PC-3 (cell line): ENCODE results near the gene BBLN. TPM values are rescaled to one million over a fixed set of nuclear protein-coding genes. Genes with fewer than 3 reads are reported as not detected.

Experiments used
- ATAC-seq: fragments of 200-7000 bp; cut with Tn5 transposase; 2 replicates; pipeline ENCODE4 v1.9.1; 2020; ENCODE audit warnings: mild to moderate bottlenecking, moderate library complexity
- BruUV-seq: library from RNA; stranded (reverse); fragments of 400-500 nt; replicated peaks from 2 replicates; lab custom pipeline; 2021; lab: Mats Ljungman, UMichigan
- CTCF ChIA-PET: fragments of 300-600 bp; sonication (Branson Sonifier 250); formaldehyde crosslinking; loops from one replicate; lab custom pipeline; 2022; ENCODE audit warnings: antibody characterized with exemption; lab: Charles Lee
- POLR2A ChIA-PET: fragments of 300-600 bp; sonication (Branson Sonifier 250); formaldehyde crosslinking; loops from one replicate; lab custom pipeline; 2022; ENCODE audit warnings: antibody characterized with exemption; ENCODE audit not compliant: unreplicated experiment; lab: Charles Lee
- DNase-seq: peaks from one replicate; pipeline ENCODE4 v3.0.0-alpha.2; 2015
- H2AFZ ChIP-seq: fragments of 300-600 bp; sonication (generic); 2 replicates; pipeline ENCODE4 v1.6.0; 2016; ENCODE audit warnings: antibody characterized with exemption, low read length
- H3F3A ChIP-seq: fragments of 300-600 bp; sonication (generic); one replicate; pipeline ENCODE4 v1.6.0; 2017; ENCODE audit warnings: antibody characterized with exemption, low read length, control low read depth, mild to moderate bottlenecking; ENCODE audit not compliant: unreplicated experiment
- H3K27ac ChIP-seq: fragments of 300-600 bp; sonication (generic); 2 replicates; pipeline ENCODE4 v1.5.1; 2016; ENCODE audit warnings: mild to moderate bottlenecking, low read length
- H3K27me3 ChIP-seq: fragments of 300-600 bp; sonication (generic); 2 replicates; pipeline ENCODE4 v1.6.1; 2016; ENCODE audit warnings: low read length, mixed read lengths
- H3K36me3 ChIP-seq: fragments of 300-600 bp; sonication (generic); 2 replicates; pipeline ENCODE4 v1.6.1; 2016; ENCODE audit warnings: low read depth, mixed run types, low read length, mixed read lengths
- H3K4me1 ChIP-seq: fragments of 300-600 bp; sonication (generic); 2 replicates; pipeline ENCODE4 v1.5.1; 2016; ENCODE audit warnings: low read length; ENCODE audit not compliant: insufficient read depth
- H3K4me2 ChIP-seq: fragments of 300-600 bp; sonication (generic); 2 replicates; pipeline ENCODE4 v1.6.0; 2016; ENCODE audit warnings: low read length
- H3K4me3 ChIP-seq: fragments of 300-600 bp; sonication (generic); 2 replicates; pipeline ENCODE4 v1.5.1; 2016; ENCODE audit warnings: mild to moderate bottlenecking, low read length, mixed read lengths
- H3K79me2 ChIP-seq: fragments of 300-600 bp; sonication (generic); 2 replicates; pipeline ENCODE4 v1.6.1; 2017; ENCODE audit warnings: low read length, mixed read lengths
- H3K9ac ChIP-seq: fragments of 300-600 bp; sonication (generic); 2 replicates; pipeline ENCODE4 v1.6.0; 2016; ENCODE audit warnings: mild to moderate bottlenecking, low read length
- H3K9me2 ChIP-seq: fragments of 300-600 bp; sonication (generic); replicated peaks from 2 replicates; pipeline ENCODE4 v1.6.1; 2016; ENCODE audit warnings: mixed run types, low read length, mixed read lengths
- H3K9me3 ChIP-seq: fragments of 300-600 bp; sonication (generic); 2 replicates; pipeline ENCODE4 v1.6.1; 2016; ENCODE audit warnings: low read length, mixed read lengths
- H4K20me1 ChIP-seq: fragments of 300-600 bp; sonication (generic); 2 replicates; pipeline ENCODE4 v1.6.1; 2016; ENCODE audit warnings: low read length, mixed read lengths
- EZH2 ChIP-seq: fragments of 300-600 bp; sonication (generic); IDR thresholded peaks from one replicate; pipeline ENCODE4 v1.6.1; 2017; ENCODE audit warnings: antibody characterized with exemption, mild to moderate bottlenecking, low read length; ENCODE audit not compliant: unreplicated experiment
- EZH2phosphoT487 ChIP-seq: fragments of 300-600 bp; sonication (generic); IDR thresholded peaks from 2 replicates; pipeline ENCODE4 v1.6.1; 2018; ENCODE audit warnings: mild to moderate bottlenecking, antibody characterized with exemption, low read length, borderline replicate concordance
- intact Hi-C: fragments of 100-400 bp; cut with micrococcal nuclease; formaldehyde crosslinking; loops from 2 replicates; pipeline ENCODE4 v1.9.0; 2023
- total RNA-seq: library from RNA; depleted of rRNA; stranded (reverse); fragments of >200 nt; gene quantifications from 2 replicates; pipeline ENCODE4 v1.2.3, GENCODE V29; 2014
- TF ChIP-seq, protein P1 (sequence below): fragments of 300-600 bp; sonication (generic); conservative IDR thresholded peaks from 2 replicates; pipeline ENCODE4 v1.5.1; 2017; ENCODE audit warnings: antibody characterized with exemption, low read depth, mild to moderate bottlenecking, low read length

Gene BBLN
- total RNA-seq, 1 experiment from 2014 or later = 158 TPM

DNA sequence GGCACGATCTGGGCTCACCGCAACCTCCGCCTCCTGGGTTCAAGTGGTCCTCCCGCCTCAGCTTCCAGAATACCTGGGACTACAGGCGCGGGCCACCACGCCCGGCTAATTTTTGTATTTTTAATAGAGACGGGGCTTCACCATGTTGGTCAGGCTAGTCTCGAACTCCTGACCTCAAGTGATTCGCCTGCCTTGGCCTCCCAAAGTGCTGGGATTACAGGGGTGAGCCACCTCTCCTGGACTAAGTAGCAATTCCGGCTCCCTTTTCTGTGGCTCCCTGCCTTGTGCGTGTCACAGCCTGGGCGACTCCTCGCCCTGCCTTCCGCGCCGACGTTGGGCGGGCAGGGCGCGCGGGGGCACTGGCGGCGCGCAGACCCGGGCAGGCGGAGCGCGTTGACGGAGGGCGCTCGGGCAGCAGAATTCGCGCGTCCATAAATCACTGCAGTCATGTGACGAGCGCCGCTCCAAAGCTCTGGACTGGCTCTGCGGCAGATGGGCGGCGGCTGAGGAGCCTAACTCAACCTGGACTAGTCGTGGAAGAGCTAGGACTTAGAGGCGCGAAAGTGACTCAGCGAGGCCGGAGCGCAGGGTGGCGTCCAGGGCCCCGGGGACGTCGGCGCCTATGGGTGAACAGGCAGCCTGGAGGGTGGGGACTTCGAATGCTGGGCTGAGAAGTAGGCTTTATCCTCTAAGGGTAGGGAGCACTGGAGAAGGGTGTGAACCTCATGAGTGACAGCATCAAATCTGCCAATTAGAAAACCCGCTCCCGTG, 32.7 kb downstream of the BBLN start:
- Histone ChIP-seq H3K9me3 (no peaks in the 10 kb centered on the region), H3F3A (no peaks in the 10 kb centered on the region), H3K9me2 (no peaks in the 10 kb centered on the region), H3K79me2 (peaks cover 15% of the 10 kb centered on the region), H3K4me2 (peak overlapping the region; percentile 49), H3K36me3 (no peaks in the 10 kb centered on the region), H2AFZ (peak overlapping the region; percentile 77), H3K27me3 (no peaks in the 10 kb centered on the region), H3K27ac (peak overlapping the region; percentile 64), H3K4me1 (peaks cover 9% of the 10 kb centered on the region; the same call in 1 of the 2 replicates), H4K20me1 (no peaks in the 10 kb centered on the region), H3K4me3 (peak overlapping the region; percentile 38; the same call in 1 of the 2 replicates), H3K9ac (0 out of 2 replicates have a peak overlapping the region, but pooled peaks have one; percentile 29)
- TF ChIP-seq, protein P1, sequence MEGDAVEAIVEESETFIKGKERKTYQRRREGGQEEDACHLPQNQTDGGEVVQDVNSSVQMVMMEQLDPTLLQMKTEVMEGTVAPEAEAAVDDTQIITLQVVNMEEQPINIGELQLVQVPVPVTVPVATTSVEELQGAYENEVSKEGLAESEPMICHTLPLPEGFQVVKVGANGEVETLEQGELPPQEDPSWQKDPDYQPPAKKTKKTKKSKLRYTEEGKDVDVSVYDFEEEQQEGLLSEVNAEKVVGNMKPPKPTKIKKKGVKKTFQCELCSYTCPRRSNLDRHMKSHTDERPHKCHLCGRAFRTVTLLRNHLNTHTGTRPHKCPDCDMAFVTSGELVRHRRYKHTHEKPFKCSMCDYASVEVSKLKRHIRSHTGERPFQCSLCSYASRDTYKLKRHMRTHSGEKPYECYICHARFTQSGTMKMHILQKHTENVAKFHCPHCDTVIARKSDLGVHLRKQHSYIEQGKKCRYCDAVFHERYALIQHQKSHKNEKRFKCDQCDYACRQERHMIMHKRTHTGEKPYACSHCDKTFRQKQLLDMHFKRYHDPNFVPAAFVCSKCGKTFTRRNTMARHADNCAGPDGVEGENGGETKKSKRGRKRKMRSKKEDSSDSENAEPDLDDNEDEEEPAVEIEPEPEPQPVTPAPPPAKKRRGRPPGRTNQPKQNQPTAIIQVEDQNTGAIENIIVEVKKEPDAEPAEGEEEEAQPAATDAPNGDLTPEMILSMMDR = peak; percentile 60
- no peak for TF ChIP-seq EZH2phosphoT487
- intact Hi-C loops = no loop called here
- ATAC-seq = peak; percentile 84
- BruUV-seq = TSS peak; percentile 20
- DNase-seq = peak; percentile 93
- POLR2A ChIA-PET = interaction anchor here (0.6 kb wide), 1 partner anchor 101 kb away, joined by 5 read pairs; no protein-coding TSS in a partner anchor
- CTCF ChIA-PET = no interaction called here

DNA sequence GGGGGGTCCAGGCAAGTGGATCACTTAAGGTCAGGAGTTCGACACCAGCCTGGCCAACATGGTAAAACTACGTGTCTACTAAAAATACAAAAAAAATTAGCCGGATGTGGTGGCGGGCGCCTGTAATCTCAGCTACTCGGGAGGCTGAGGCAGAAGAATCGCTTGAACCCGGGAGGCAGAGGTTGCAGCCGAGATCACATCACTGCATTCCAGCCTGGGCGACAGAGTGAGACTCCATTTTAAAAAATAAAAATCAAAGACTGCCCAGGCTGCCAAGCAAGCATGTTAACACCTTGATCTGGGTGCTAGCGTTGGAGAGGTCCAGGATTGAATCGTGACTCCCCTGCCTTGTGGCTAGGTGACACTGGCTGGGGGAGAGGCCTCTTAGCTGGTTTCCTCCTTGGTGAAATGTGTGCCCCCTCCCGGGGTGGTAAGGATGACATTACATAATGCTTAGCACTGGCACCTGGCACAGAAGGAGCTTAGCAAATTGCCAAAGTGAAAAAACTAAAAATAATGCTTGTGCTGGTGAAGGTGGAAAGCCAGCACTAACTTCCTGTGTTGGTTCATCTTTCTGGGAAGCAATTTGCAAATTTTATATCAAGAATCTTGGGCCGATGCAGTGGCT, 33.5 kb downstream of the BBLN start:
- Histone ChIP-seq H3K4me3 (peak overlapping the region; percentile 38; the same call in 1 of the 2 replicates), H3K4me2 (peak overlapping the region; percentile 49), H3K9me3 (no peaks in the 10 kb centered on the region), H3K9me2 (no peaks in the 10 kb centered on the region), H2AFZ (peak overlapping the region; percentile 77), H3K27ac (peak overlapping the region; percentile 64), H4K20me1 (no peaks in the 10 kb centered on the region), H3K36me3 (no peaks in the 10 kb centered on the region), H3K4me1 (peaks cover 9% of the 10 kb centered on the region; the same call in 1 of the 2 replicates), H3K79me2 (peaks cover 15% of the 10 kb centered on the region), H3K27me3 (no peaks in the 10 kb centered on the region), H3F3A (no peaks in the 10 kb centered on the region), H3K9ac (0 out of 2 replicates have a peak overlapping the region, but pooled peaks have one; percentile 29)
- no peak for DNase-seq
- TF ChIP-seq, protein P1 = no peak
- TF ChIP-seq EZH2 = no peak
- no peak for TF ChIP-seq EZH2phosphoT487
- no TSS peak for BruUV-seq
- intact Hi-C loops = no loop called here
- ATAC-seq = no peak
- CTCF ChIA-PET = no interaction called here
- POLR2A ChIA-PET = interaction anchor here (0.5 kb wide), 1 partner anchor 83 kb away, joined by 5 read pairs; no protein-coding TSS in a partner anchor
